HepG2 (cell line): ENCODE measurements around the gene HSDL1. TPM values are rescaled to one million over a fixed set of nuclear protein-coding genes. Genes with fewer than 3 reads are reported as not detected.

Experiments
- CAMTA2 ChIP-seq: sonication (generic); formaldehyde crosslinking; IDR thresholded peaks from 2 replicates; pipeline ENCODE4 v1.4.0; 2020; ENCODE audit warnings: mild to moderate bottlenecking, missing genetic modification reagents, borderline replicate concordance
- HNF4G ChIP-seq, 2 experiments: sonication (generic) in 1 of 2; formaldehyde crosslinking in 1 of 2; IDR thresholded peaks; 2 replicates each; pipeline versions ENCODE4 v1.4.0 to v1.6.1; 2011 to 2020; ENCODE audit warnings: borderline replicate concordance in 2 of 2, low read depth in 2 of 2, mild to moderate bottlenecking in 2 of 2, low read length in 1 of 2, missing genetic modification reagents in 1 of 2, moderate library complexity in 1 of 2
- MED13 ChIP-seq: sonication (generic); formaldehyde crosslinking; IDR thresholded peaks from 2 replicates; pipeline ENCODE4 v1.5.0; 2020; ENCODE audit warnings: missing genetic modification reagents
- MXD4 ChIP-seq: IDR thresholded peaks from 2 replicates; pipeline ENCODE4 v1.6.1; 2016; ENCODE audit warnings: mild to moderate bottlenecking, missing biosample characterization, missing genetic modification reagents
- NBN ChIP-seq: fragments of 450-650 bp; conservative IDR thresholded peaks from 2 replicates; pipeline ENCODE4 v1.6.1; 2017
- RBM22 ChIP-seq: fragments of 200-400 bp; formaldehyde crosslinking; optimal IDR thresholded peaks from 2 replicates; pipeline ENCODE3; 2017; ENCODE audit warnings: mild to moderate bottlenecking, low read length, moderate library complexity
- RXRB ChIP-seq: IDR thresholded peaks from 2 replicates; pipeline ENCODE4 v1.6.1; 2016; ENCODE audit warnings: borderline replicate concordance, missing genetic modification reagents, missing compliant biosample characterization
- SRY ChIP-seq: sonication (generic); formaldehyde crosslinking; IDR thresholded peaks from 2 replicates; pipeline ENCODE4 v1.8.0; 2022; ENCODE audit warnings: mild to moderate bottlenecking, missing genetic modification reagents
- TRIM22 ChIP-seq: fragments of 450-650 bp; IDR thresholded peaks from 2 replicates; pipeline ENCODE4 v1.6.1; 2017
- USF2 ChIP-seq, 2 experiments: sonication (generic) in 1 of 2; formaldehyde crosslinking in 1 of 2; IDR thresholded peaks; 2 replicates each; pipeline versions ENCODE4 v1.5.1 to v1.6.1; 2011 to 2020; ENCODE audit warnings: borderline replicate concordance in 1 of 2, low read depth in 1 of 2, low read length in 1 of 2, mild to moderate bottlenecking in 1 of 2, missing genetic modification reagents in 1 of 2, moderate library complexity in 1 of 2
- ZMAT5 ChIP-seq: sonication (generic); formaldehyde crosslinking; IDR thresholded peaks from 2 replicates; pipeline ENCODE4 v1.5.0; 2020; ENCODE audit warnings: mild to moderate bottlenecking, low read depth, missing genetic modification reagents, borderline replicate concordance
- ZNF232 ChIP-seq: sonication (generic); formaldehyde crosslinking; IDR thresholded peaks from 2 replicates; pipeline ENCODE4 v1.4.0; 2020; ENCODE audit warnings: missing genetic modification reagents, borderline replicate concordance
- ZNF276 ChIP-seq: sonication (generic); formaldehyde crosslinking; IDR thresholded peaks from 2 replicates; pipeline ENCODE4 v1.4.0; 2020; ENCODE audit warnings: mild to moderate bottlenecking, low read depth, missing genetic modification reagents
- ZNF333 ChIP-seq: sonication (generic); formaldehyde crosslinking; IDR thresholded peaks from 2 replicates; pipeline ENCODE4 v1.4.0; 2020; ENCODE audit warnings: mild to moderate bottlenecking, missing genetic modification reagents, borderline replicate concordance
- ZNF512 ChIP-seq: sonication (generic); formaldehyde crosslinking; IDR thresholded peaks from 2 replicates; pipeline ENCODE4 v1.4.0; 2020; ENCODE audit warnings: mild to moderate bottlenecking, missing genetic modification reagents
- ZNF547 ChIP-seq: sonication (generic); formaldehyde crosslinking; IDR thresholded peaks from 2 replicates; pipeline ENCODE4 v1.5.1; 2020; ENCODE audit warnings: mild to moderate bottlenecking, missing genetic modification reagents
- ZSCAN12 ChIP-seq: sonication (generic); formaldehyde crosslinking; IDR thresholded peaks from 2 replicates; pipeline ENCODE4 v1.9.0; 2021; ENCODE audit warnings: mild to moderate bottlenecking, missing genetic modification reagents
- polyA plus RNA-seq, 8 experiments: library from polyadenylated mRNA; depleted of rRNA in 3 of 8; stranded (reverse) in 7 of 8; unstranded in 1 of 8; fragments of >200 nt; fragmentation: Illumina TruSeq in 4 of 8; extraction: Trizol in 4 of 8; gene quantifications; 2 replicates each; pipeline versions ENCODE4 v1.2.1 to v1.2.3, GENCODE V29; 2011 to 2016; ENCODE audit warnings: low read depth in 4 of 8, missing spikeins in 1 of 8, mixed read lengths in 1 of 8; ENCODE audit not compliant: insufficient read depth in 1 of 8
- total RNA-seq, 5 experiments: library from RNA; depleted of rRNA; stranded (reverse); fragments of >200 nt; fragmentation: Illumina TruSeq; extraction: Trizol; gene quantifications; 2 replicates each; pipeline ENCODE4 v1.2.3, GENCODE V29; 2016; ENCODE audit warnings: low read depth in 1 of 5

The HSDL1 gene
- total and polyA plus RNA-seq, 2 of the 13 experiments (the other 11 are each of a cell fraction or from before 2014, with no cell fraction given) = 49.2 to 49.7 TPM

GRCh38 chr16:84116720-84117493 is 28.1 kb downstream of the HSDL1 start, which contains the start of gene MBTPS1 (continued):
- TF ChIP-seq SRY (CRISPR knock-in tag) = no peak; the same call in 1 of the 2 replicates
- TF ChIP-seq HNF4G (IDR thresholded peaks at IDR 0.05; ENCODE audit: borderline replicate concordance, low read depth, low read length) = 0 out of 2 replicates have a peak, but pooled peaks have one; percentile 0
- peak; percentile 54; the same call in 1 of the 2 replicates for TF ChIP-seq HNF4G (CRISPR knock-in tag; IDR thresholded peaks at IDR 0.05; ENCODE audit: borderline replicate concordance, low read depth)
- peak; percentile 98 for TF ChIP-seq CAMTA2 (CRISPR knock-in tag)
- peak; percentile 61 for TF ChIP-seq RXRB (CRISPR knock-in tag)
- TF ChIP-seq MXD4 (CRISPR knock-in tag) = peak; percentile 88
- no peak for TF ChIP-seq NBN
- peak; percentile 74 for TF ChIP-seq RBM22
- TF ChIP-seq ZNF333 = peak; percentile 83; the same call in 1 of the 2 replicates
- TF ChIP-seq USF2 (IDR thresholded peaks at IDR 0.05; ENCODE audit: low read depth, low read length) = no peak
- no peak; the same call in 1 of the 2 replicates for TF ChIP-seq USF2 (CRISPR knock-in tag; IDR thresholded peaks at IDR 0.05; ENCODE audit: borderline replicate concordance)
- no peak for TF ChIP-seq ZMAT5 (CRISPR knock-in tag)
- peak; percentile 80 for TF ChIP-seq ZNF276 (CRISPR knock-in tag)
- no peak for TF ChIP-seq TRIM22
- TF ChIP-seq ZNF512 = 0 out of 2 replicates have a peak, but pooled peaks have one; percentile 72
- TF ChIP-seq ZSCAN12 (CRISPR knock-in tag) = 0 out of 2 replicates have a peak, but pooled peaks have one; percentile 7
- TF ChIP-seq ZNF232 = no peak
- TF ChIP-seq MED13 (CRISPR knock-in tag) = no peak; the same call in 1 of the 2 replicates
- TF ChIP-seq ZNF547 (CRISPR knock-in tag) = peak; percentile 83
